Upper lobe of left lung (tissue), 4 donors: ENCODE measurements around the gene TMEM108.

Source experiments
- CTCF ChIP-seq, 6 experiments: fragments of 450-650 bp in 4 of 6; fragments of 200-600 bp in 2 of 6; sonication (generic) in 2 of 6; IDR thresholded peaks; one replicate each; pipeline ENCODE4 v1.5.1; 2016 to 2019; ENCODE audit warnings: antibody characterized with exemption in 6 of 6
- POLR2A ChIP-seq, 4 donors: fragments of 450-650 bp; IDR thresholded peaks; one replicate each; pipeline ENCODE4 v1.5.1; 2016 to 2017; ENCODE audit warnings: antibody characterized with exemption in 4 of 4, mild to moderate bottlenecking in 2 of 4
- POLR2AphosphoS5 ChIP-seq, 2 donors: sonication (generic); formaldehyde crosslinking; IDR thresholded peaks; one replicate each; pipeline ENCODE4 v1.5.1; 2017; ENCODE audit warnings: antibody characterized with exemption in 2 of 2

DNA sequence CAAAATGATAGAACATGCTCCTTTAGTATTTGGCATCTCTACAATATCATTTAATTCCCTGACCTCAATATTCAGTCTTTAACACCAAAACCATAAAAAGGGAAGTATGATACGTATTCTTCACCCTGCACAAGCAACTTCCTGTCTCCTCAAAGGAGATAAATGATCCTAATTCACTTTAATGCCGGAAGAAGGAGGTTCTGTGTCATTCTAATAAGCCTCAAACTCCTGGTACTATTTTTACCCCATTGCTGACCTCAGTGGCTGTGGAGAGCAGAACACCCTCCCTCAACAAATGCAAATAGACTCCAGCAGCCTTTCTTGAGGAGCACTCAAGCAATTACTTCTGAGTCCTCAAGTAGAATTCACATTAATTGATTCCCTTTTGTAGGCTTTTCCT lies 173.3 kb downstream of the TMEM108 start:
- TF ChIP-seq POLR2A (IDR thresholded peaks at IDR 0.05) (no peak), CTCF (IDR thresholded peaks at IDR 0.05) (no peak), POLR2AphosphoS5 (IDR thresholded peaks at IDR 0.05) (no peak)
